Esophagus squamous epithelium (tissue), 5 donors: ENCODE data around the gene C20orf96. TPM values are rescaled to one million over a fixed set of nuclear protein-coding genes. Genes with fewer than 3 reads are reported as not detected.

Experiments
- DNase-seq: peaks from one replicate; lab custom pipeline; 2025; lab: John Stamatoyannopoulos, UW
- H3K27ac ChIP-seq, 4 donors: fragments of 200-600 bp; sonication (generic); one replicate each; pipeline ENCODE4 v1.5.1; 2016 to 2019; ENCODE audit warnings: mild to moderate bottlenecking in 1 of 4
- H3K27me3 ChIP-seq, 4 donors: fragments of 200-600 bp; sonication (generic); 1 replicate in 3 of 4; 2 replicates in 1 of 4; pipeline versions ENCODE4 v1.5.1 to v1.6.0; 2017 to 2021; ENCODE audit warnings: antibody characterized with exemption in 1 of 4
- H3K36me3 ChIP-seq, 3 donors: fragments of 200-600 bp; sonication (generic); one replicate each; pipeline ENCODE4 v1.5.1; 2016 to 2019
- H3K4me1 ChIP-seq, 3 donors: fragments of 200-600 bp; sonication (generic); one replicate each; pipeline ENCODE4 v1.5.1; 2017 to 2019
- H3K4me3 ChIP-seq, 4 donors: fragments of 200-600 bp; sonication (generic); 1 replicate in 3 of 4; 2 replicates in 1 of 4; pipeline ENCODE4 v1.5.1; 2016 to 2019; ENCODE audit warnings: mild to moderate bottlenecking in 2 of 4, moderate library complexity in 1 of 4
- H3K9me3 ChIP-seq, 3 donors: fragments of 200-600 bp; sonication (generic); one replicate each; pipeline ENCODE4 v1.5.1; 2016 to 2019
- POLR2A ChIP-seq, 4 donors: fragments of 450-650 bp; IDR thresholded peaks; one replicate each; pipeline ENCODE4 v1.6.1; 2017; ENCODE audit warnings: antibody characterized with exemption in 4 of 4, mild to moderate bottlenecking in 4 of 4, moderate library complexity in 3 of 4
- WGBS, 2 donors: methylation state at CpG; one replicate each; pipeline ENCODE4 v1.1.5; 2018; 5-methylcytosine and 5-hydroxymethylcytosine counted together
- intact Hi-C: fragments of 100-400 bp; cut with DNase I; formaldehyde crosslinking; loops from one replicate; pipeline ENCODE4 v1.15.0; 2022
- total RNA-seq, 4 donors: library from RNA; depleted of rRNA; stranded (reverse); fragments of >200 nt; gene quantifications; one replicate each; pipeline ENCODE4 v1.1.0, GENCODE V29; 2016
- TF ChIP-seq, protein P1 (sequence below), 6 experiments: fragments of 450-650 bp in 4 of 6; fragments of 200-600 bp in 2 of 6; sonication (generic) in 2 of 6; IDR thresholded peaks; one replicate each; pipeline ENCODE4 v1.5.1; 2016 to 2019; ENCODE audit warnings: antibody characterized with exemption in 6 of 6, mild to moderate bottlenecking in 4 of 6, moderate library complexity in 4 of 6
- donor health status: DM: yes; HTN: yes; CAD: no.

C20orf96 gene
- total RNA-seq, 4 donors from 2014 or later = 0.19 to 1.1 (median 0.89) TPM

DNA sequence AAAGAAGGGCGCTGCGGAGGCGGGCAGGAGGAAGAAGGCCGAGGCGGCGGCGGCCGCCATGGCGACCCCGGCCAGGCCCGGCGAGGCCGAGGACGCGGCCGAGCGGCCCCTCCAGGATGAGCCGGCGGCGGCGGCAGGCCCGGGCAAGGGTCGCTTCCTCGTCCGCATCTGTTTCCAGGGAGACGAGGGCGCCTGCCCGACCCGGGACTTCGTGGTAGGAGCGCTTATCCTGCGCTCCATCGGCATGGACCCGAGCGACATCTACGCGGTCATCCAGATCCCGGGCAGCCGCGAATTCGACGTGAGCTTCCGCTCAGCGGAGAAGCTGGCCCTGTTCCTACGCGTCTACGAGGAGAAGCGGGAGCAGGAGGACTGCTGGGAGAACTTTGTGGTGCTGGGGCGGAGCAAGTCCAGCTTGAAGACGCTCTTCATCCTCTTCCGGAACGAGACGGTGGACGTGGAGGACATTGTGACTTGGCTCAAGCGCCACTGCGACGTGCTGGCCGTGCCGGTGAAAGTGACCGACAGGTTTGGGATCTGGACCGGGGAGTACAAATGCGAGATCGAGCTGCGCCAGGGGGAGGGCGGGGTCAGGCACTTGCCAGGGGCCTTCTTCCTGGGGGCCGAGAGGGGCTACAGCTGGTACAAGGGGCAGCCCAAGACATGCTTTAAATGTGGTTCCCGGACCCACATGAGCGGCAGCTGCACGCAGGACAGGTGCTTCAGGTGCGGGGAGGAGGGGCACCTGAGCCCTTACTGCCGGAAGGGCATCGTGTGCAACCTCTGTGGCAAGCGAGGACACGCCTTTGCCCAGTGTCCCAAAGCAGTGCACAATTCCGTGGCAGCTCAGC lies 7.6 kb upstream of the C20orf96 start:
- peak overlapping the region; percentile 79 to 98 (median 86) for H3K4me3 ChIP-seq
- H3K9me3 ChIP-seq = no peaks in the 10 kb centered on the region
- H3K27me3 ChIP-seq = no peaks in the 10 kb centered on the region
- peak overlapping the region; percentile 95 to 99 (median 96) for H3K27ac ChIP-seq
- peaks cover 32 to 52% (median 33%) of the 10 kb centered on the region in 3 donors for H3K4me1 ChIP-seq
- DNase-seq = no peak
- no peaks in the 10 kb centered on the region for H3K36me3 ChIP-seq
- peak in 2 of 4 donors; percentile 36 to 50 for TF ChIP-seq POLR2A (IDR thresholded peaks at IDR 0.05)
- TF ChIP-seq, protein P1, sequence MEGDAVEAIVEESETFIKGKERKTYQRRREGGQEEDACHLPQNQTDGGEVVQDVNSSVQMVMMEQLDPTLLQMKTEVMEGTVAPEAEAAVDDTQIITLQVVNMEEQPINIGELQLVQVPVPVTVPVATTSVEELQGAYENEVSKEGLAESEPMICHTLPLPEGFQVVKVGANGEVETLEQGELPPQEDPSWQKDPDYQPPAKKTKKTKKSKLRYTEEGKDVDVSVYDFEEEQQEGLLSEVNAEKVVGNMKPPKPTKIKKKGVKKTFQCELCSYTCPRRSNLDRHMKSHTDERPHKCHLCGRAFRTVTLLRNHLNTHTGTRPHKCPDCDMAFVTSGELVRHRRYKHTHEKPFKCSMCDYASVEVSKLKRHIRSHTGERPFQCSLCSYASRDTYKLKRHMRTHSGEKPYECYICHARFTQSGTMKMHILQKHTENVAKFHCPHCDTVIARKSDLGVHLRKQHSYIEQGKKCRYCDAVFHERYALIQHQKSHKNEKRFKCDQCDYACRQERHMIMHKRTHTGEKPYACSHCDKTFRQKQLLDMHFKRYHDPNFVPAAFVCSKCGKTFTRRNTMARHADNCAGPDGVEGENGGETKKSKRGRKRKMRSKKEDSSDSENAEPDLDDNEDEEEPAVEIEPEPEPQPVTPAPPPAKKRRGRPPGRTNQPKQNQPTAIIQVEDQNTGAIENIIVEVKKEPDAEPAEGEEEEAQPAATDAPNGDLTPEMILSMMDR (IDR thresholded peaks at IDR 0.05) = no peak
- 0% methylated on average over 15 to 21 of the region's 75 CpGs for WGBS, 2 donors
- intact Hi-C loops = no loop called here

DNA sequence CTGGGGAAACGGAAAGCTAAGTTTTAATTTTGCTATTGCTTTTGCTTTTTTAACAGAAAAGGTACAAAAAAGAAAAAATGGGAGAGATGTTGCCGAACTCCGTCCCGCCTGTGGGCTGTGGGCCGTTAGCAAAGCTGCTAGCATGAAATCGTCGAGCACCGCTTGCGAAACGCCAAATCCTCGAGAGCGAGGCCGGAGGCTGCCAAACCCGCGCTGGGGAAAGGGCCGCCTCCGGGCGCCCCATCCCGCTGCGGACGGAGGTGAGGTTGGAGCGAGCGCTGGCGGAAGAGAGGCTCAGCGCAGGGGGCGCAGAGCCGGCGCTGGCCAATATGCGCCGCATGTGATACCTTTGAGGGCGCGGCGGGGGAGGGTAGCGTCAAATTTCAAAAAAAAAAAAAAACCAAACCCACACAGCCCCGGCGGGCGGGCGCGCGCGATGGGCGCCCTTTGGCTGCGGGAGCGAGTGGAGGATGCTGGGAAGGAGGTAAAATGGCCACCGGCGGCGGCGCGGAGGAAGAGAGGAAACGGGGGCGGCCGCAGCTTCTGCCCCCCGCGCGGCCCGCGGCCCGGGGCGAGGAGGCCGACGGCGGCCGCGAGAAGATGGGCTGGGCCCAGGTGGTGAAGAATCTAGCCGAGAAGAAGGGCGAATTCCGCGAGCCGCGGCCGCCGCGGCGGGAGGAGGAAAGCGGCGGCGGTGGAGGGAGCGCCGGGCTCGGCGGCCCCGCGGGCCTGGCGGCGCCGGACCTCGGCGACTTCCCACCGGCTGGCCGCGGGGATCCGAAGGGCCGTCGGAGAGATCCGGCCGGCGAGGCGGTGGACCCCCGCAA lies 6.8 kb upstream of the C20orf96 start, which contains the start of gene ZCCHC3:
ZCCHC3 (plus strand) TSS at position 473 of the 827 bp plus-strand sequence; CDS start at position 490, 17 bp downstream.
- peak; percentile 46 for DNase-seq
- peak within 1 kb of the TSS; percentile 95 to 99 (median 96) for H3K27ac ChIP-seq
- 1% methylated on average over 28 to 78 of the region's 99 CpGs for WGBS, 2 donors
- TF ChIP-seq, protein P1 (IDR thresholded peaks at IDR 0.05) = no peak
- peak in 3 of 4 donors; percentile 4 to 74 (median 39) for TF ChIP-seq POLR2A (IDR thresholded peaks at IDR 0.05)
- no peaks in the 10 kb centered on the region for H3K9me3 ChIP-seq
- peak within 1 kb of the TSS; percentile 79 to 98 (median 86) for H3K4me3 ChIP-seq
- H3K36me3 ChIP-seq = no peaks in the 10 kb centered on the region
- no peaks in the 10 kb centered on the region for H3K27me3 ChIP-seq
- intact Hi-C loops = no loop called here
- peaks cover 32 to 52% (median 33%) of the 10 kb centered on the region in 3 donors for H3K4me1 ChIP-seq

DNA sequence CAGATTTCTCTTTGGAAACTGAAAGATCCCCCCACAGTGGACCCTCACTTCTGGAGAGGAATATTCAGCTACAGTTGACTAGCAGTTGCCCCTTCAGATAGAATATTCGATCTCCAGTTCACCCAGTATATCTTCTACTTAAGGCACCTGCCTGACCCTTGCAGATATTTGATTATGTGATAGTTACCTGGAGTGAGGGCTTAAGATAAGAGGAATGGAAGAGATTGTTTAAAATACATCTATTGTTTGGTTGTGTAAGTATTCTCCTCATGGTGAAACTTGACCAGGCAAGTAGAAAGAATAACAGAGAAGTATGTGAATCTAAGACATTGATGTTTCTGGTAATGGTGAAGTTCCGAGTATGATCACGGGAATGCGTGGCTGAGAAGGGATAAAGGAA lies 5.3 kb upstream of the C20orf96 start:
- no peak overlapping the region for H3K4me3 ChIP-seq
- H3K27me3 ChIP-seq = no peaks in the 10 kb centered on the region
- peaks cover 23 to 47% (median 26%) of the 10 kb centered on the region in 3 donors for H3K4me1 ChIP-seq
- H3K9me3 ChIP-seq = no peaks in the 10 kb centered on the region
- H3K36me3 ChIP-seq = no peaks in the 10 kb centered on the region
- WGBS, 2 donors = 56 to 64% methylated on average over 4 of the region's 4 CpGs
- intact Hi-C loops = no loop called here
- no peak overlapping the region for H3K27ac ChIP-seq
- no peak for DNase-seq
- TF ChIP-seq, protein P1 (IDR thresholded peaks at IDR 0.05) = no peak

GRCh38 chr20:294602-295001 lies 4.1 kb upstream of the C20orf96 start:
- Histone ChIP-seq H3K36me3 (no peaks in the 10 kb centered on the region), H3K9me3 (no peaks in the 10 kb centered on the region), H3K27ac (no peak overlapping the region), H3K4me1 (peaks cover 21 to 44% (median 22%) of the 10 kb centered on the region in 3 donors), H3K27me3 (no peaks in the 10 kb centered on the region), H3K4me3 (no peak overlapping the region)
- intact Hi-C loops = no loop called here
- TF ChIP-seq, protein P1 (IDR thresholded peaks at IDR 0.05) = no peak
- no peak for TF ChIP-seq POLR2A (IDR thresholded peaks at IDR 0.05)
- 85 to 93% methylated on average over 4 to 5 of the region's 5 CpGs for WGBS, 2 donors
- DNase-seq = no peak
